HepG2 (cell line): Measurements from ENCODE around the gene EIF4A3. TPM values are rescaled to one million over a fixed set of nuclear protein-coding genes. Genes with fewer than 3 reads are reported as not detected.

Source experiments
- AGO2 ChIP-seq: fragments of 200-400 bp; formaldehyde crosslinking; optimal IDR thresholded peaks from 2 replicates; pipeline ENCODE3; 2017; ENCODE audit warnings: mild to moderate bottlenecking, low read depth, low read length, moderate library complexity
- BRF2 ChIP-seq: sonication (generic); formaldehyde crosslinking; IDR thresholded peaks from 2 replicates; pipeline ENCODE4 v1.8.1; 2022; ENCODE audit warnings: mild to moderate bottlenecking, missing genetic modification reagents
- CEBPZ ChIP-seq: IDR thresholded peaks from 2 replicates; pipeline ENCODE4 v1.6.1; 2012; ENCODE audit warnings: low read length, improper control_type of control experiment
- CENPT ChIP-seq: sonication (generic); formaldehyde crosslinking; IDR thresholded peaks from 2 replicates; pipeline ENCODE4 v1.8.0; 2022; ENCODE audit warnings: low read depth, mild to moderate bottlenecking, moderate library complexity, missing genetic modification reagents
- KMT2A ChIP-seq: sonication (generic); formaldehyde crosslinking; IDR thresholded peaks from 2 replicates; pipeline ENCODE4 v1.4.0; 2020; ENCODE audit warnings: missing genetic modification reagents
- MLXIP ChIP-seq: sonication (generic); formaldehyde crosslinking; IDR thresholded peaks from 2 replicates; pipeline ENCODE4 v1.9.0; 2021; ENCODE audit warnings: missing genetic modification reagents, borderline replicate concordance
- PAF1 ChIP-seq: IDR thresholded peaks from 2 replicates; pipeline ENCODE4 v1.6.1; 2016; ENCODE audit warnings: missing genetic modification reagents, missing compliant biosample characterization
- RBAK ChIP-seq: sonication (generic); formaldehyde crosslinking; IDR thresholded peaks from 2 replicates; pipeline ENCODE4 v1.5.1; 2020; ENCODE audit warnings: mild to moderate bottlenecking, missing genetic modification reagents
- ZBTB42 ChIP-seq: sonication (generic); formaldehyde crosslinking; IDR thresholded peaks from 2 replicates; pipeline ENCODE4 v1.5.0; 2020; ENCODE audit warnings: mild to moderate bottlenecking, missing genetic modification reagents
- ZGPAT ChIP-seq: IDR thresholded peaks from 2 replicates; pipeline ENCODE4 v1.6.1; 2016; ENCODE audit warnings: mild to moderate bottlenecking
- ZNF136 ChIP-seq: sonication (generic); formaldehyde crosslinking; IDR thresholded peaks from 2 replicates; pipeline ENCODE4 v1.8.1; 2022; ENCODE audit warnings: low read depth, mild to moderate bottlenecking, moderate library complexity, missing genetic modification reagents
- ZNF496 ChIP-seq: sonication (generic); formaldehyde crosslinking; IDR thresholded peaks from 2 replicates; pipeline ENCODE4 v1.8.1; 2023; ENCODE audit warnings: mild to moderate bottlenecking, moderate library complexity, missing genetic modification reagents; ENCODE audit not compliant: insufficient replicate concordance
- ZNF512 ChIP-seq: sonication (generic); formaldehyde crosslinking; IDR thresholded peaks from 2 replicates; pipeline ENCODE4 v1.4.0; 2020; ENCODE audit warnings: mild to moderate bottlenecking, missing genetic modification reagents
- ZNF546 ChIP-seq: sonication (generic); formaldehyde crosslinking; conservative IDR thresholded peaks from 2 replicates; pipeline ENCODE4 v1.8.1; 2023; ENCODE audit warnings: mild to moderate bottlenecking, missing genetic modification reagents
- ZNF652 ChIP-seq: IDR thresholded peaks from 2 replicates; pipeline ENCODE4 v1.6.1; 2016; ENCODE audit warnings: low read depth, borderline replicate concordance
- ZNF776 ChIP-seq: sonication (generic); formaldehyde crosslinking; IDR thresholded peaks from 2 replicates; pipeline ENCODE4 v1.4.0; 2020; ENCODE audit warnings: mild to moderate bottlenecking, missing genetic modification reagents
- polyA plus RNA-seq, 8 experiments: library from polyadenylated mRNA; depleted of rRNA in 3 of 8; stranded (reverse) in 7 of 8; unstranded in 1 of 8; fragments of >200 nt; fragmentation: Illumina TruSeq in 4 of 8; extraction: Trizol in 4 of 8; gene quantifications; 2 replicates each; pipeline versions ENCODE4 v1.2.1 to v1.2.3, GENCODE V29; 2011 to 2016; ENCODE audit warnings: low read depth in 4 of 8, missing spikeins in 1 of 8, mixed read lengths in 1 of 8; ENCODE audit not compliant: insufficient read depth in 1 of 8
- total RNA-seq, 5 experiments: library from RNA; depleted of rRNA; stranded (reverse); fragments of >200 nt; fragmentation: Illumina TruSeq; extraction: Trizol; gene quantifications; 2 replicates each; pipeline ENCODE4 v1.2.3, GENCODE V29; 2016; ENCODE audit warnings: low read depth in 1 of 5

EIF4A3 gene
- total and polyA plus RNA-seq, 2 of the 13 experiments (the other 11 are each of a cell fraction or from before 2014, with no cell fraction given), result 145 to 187 TPM

GRCh38 chr17:80147035-80147822, at the start of gene EIF4A3 (continued):
- TF ChIP-seq MLXIP (CRISPR knock-in tag), result peak; percentile 86
- TF ChIP-seq BRF2 (CRISPR knock-in tag), result peak; percentile 96
- TF ChIP-seq ZGPAT, result peak; percentile 93
- peak; percentile 94 for TF ChIP-seq ZNF776 (CRISPR knock-in tag)
- TF ChIP-seq ZNF496 (CRISPR knock-in tag), result no peak
- TF ChIP-seq PAF1 (CRISPR knock-in tag), result no peak
- peak; percentile 91 for TF ChIP-seq KMT2A (CRISPR knock-in tag)
- TF ChIP-seq RBAK (CRISPR knock-in tag), result 0 out of 2 replicates have a peak, but pooled peaks have one; percentile 46
- 0 out of 2 replicates have a peak, but pooled peaks have one; percentile 69 for TF ChIP-seq ZBTB42 (CRISPR knock-in tag)
- no peak for TF ChIP-seq ZNF512 (CRISPR knock-in tag)
- TF ChIP-seq ZNF652 (CRISPR knock-in tag), result 0 out of 2 replicates have a peak, but pooled peaks have one; percentile 12
- peak; percentile 96 for TF ChIP-seq CENPT
- peak; percentile 66 for TF ChIP-seq ZNF136 (CRISPR knock-in tag)
- TF ChIP-seq AGO2, result peak; percentile 85
- no peak for TF ChIP-seq CEBPZ
- TF ChIP-seq ZNF546 (CRISPR knock-in tag), result peak; percentile 89
